ENCODE measurements around the gene TLCD3A.
"Not testable (repeated sequence)": the region's sequence is repeated elsewhere in the genome, so short reads cannot be mapped to it uniquely, and the experiment has no call there.

The TLCD3A gene

DNA sequence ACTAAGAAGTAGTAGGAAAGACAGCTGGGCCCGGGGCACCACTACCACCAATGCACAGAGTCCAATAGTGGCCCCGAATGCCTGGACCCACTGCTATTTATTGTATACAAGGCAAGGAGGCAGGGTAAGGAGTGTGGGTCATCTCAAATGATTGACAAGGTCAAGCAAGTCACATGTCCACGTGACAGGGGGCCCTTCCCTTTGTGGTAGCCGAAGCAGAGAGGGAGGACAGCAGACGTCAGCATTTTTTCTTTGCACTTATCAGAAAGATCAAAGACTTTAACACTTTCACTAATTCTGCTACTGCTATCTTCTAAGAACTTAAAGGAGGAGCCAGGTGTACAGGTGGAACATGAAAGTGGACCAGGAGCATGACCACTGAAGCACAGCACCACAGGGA, 24.3 kb upstream of the TLCD3A start:
- no peak for DNase-seq (ENCODE audit: low spot score)

- DNase-seq (ENCODE audit: low spot score): no peak
These were observed 14.3 kb upstream of the TLCD3A start for GRCh38 chr17:718075-718474.

GRCh38 chr17:720706-721539, 11.5 kb upstream of the TLCD3A start:
- no peak for DNase-seq (ENCODE audit: low spot score)

DNA sequence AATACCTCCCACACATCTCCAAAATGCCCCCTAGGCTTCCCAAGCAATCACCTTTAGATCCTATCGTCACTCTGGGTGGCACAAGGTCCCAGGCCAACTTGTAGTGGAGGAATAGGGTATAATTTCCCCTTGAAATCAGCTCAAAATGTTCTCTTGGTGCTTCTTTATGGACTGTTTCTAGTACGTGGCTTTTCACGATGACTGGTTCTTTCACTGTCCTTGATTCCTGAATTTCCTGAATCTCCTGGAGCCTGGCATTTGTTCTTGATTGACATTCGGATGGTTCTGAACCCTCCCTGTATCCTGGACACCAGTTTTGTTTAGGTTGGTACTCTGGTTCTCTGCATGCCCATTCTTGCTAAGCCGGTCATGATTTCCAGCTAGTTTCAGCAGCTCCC, 10.9 kb upstream of the TLCD3A start:
- no peak for DNase-seq (ENCODE audit: low spot score)

DNA sequence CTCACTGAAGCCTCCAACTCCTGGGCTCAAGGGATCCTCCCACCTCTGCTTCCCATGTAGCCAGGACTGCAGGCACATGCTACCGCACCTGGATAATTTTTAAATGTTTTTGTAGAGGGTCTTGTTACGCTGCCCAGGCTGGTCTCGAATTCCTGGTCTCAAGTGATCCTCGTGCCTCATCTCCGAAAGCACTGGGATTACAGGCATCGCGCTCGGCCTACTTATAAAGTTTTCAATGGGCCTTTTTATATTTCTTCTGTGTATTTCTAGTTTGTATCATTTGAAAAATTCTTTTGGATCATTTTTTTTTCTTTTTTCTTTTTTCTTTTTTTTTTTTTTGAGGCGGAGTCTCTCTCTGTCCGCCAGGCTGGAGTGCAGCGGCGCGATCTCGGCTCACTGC, 7.3 kb upstream of the TLCD3A start:
- no peak for DNase-seq (ENCODE audit: low spot score)

DNA sequence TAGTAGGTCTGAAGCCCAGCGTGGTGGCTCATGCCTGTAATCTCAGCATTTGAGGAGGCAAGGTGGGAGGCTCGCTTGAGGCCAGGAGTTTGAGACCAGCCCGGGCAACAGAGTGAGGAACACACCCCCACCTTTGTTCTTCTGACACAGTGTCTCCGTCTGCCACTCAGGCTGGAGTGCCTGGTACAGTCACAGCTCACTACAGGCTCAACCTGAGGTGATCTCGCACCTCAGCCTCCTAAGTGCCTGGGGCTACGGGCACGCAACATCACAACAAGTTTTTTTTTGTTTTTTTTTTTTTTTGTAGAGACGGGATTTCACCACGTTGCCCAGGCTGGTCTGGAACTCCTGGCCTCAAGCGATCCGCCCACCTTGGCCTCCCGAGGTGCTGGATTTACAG, 6.7 kb upstream of the TLCD3A start:
- DNase-seq (ENCODE audit: low spot score): no peak

DNA sequence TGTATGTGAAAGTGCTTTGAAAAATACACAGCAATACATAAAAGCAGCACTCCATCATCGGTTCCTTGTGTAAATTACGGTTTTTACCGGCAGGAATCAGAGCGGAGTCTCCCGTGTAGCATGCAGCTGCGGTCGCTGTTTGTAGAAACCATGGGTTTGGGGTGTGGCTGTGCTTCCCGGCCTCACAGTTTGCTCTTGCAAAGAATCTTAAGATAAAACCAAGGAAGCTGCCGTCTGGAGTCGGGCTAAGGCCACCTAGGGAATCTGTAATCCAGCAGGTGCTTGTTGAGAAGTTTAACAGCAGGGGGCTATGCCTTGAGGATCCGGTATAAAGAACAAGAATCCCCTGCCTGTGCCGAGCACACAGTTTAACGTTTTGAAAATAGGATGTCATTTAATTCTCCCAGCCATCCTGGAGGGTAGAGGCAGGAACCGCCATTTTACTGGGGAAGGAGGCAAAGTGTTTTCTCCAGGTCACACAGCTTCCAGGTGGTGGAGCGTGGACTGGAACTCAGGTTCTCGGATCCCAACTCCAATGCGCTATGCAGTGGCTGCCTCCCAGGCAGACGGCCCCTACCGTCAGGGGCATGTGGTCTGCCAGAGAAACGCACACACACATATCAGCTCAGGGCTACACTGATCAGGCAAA, 6.0 kb upstream of the TLCD3A start:
- no peak for DNase-seq (ENCODE audit: low spot score)

GRCh38 chr17:728911-729310, 3.5 kb upstream of the TLCD3A start:
- DNase-seq (ENCODE audit: low spot score): no peak

DNA sequence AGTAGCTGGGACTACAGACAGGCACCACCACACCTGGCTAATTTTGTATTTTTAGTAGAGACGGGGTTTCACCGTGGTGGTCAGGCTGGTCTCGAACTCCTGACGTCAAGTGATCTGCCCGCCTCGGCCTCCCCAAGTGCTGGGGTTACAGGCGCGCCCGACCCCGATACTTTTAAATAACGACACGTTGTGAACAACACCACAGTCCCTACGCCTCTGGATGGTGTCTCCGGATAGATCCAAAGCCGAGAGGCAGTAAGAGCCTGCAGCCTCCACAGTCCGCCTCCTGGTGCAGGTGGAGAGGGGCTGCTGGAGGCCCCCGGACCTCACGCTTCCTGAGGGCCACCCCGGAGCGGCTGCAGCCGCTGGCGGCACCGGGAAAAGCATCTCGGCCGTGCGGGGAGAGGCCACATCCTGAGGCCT, 741 bp upstream of the TLCD3A start:
- no peak for DNase-seq (ENCODE audit: low spot score)

DNA sequence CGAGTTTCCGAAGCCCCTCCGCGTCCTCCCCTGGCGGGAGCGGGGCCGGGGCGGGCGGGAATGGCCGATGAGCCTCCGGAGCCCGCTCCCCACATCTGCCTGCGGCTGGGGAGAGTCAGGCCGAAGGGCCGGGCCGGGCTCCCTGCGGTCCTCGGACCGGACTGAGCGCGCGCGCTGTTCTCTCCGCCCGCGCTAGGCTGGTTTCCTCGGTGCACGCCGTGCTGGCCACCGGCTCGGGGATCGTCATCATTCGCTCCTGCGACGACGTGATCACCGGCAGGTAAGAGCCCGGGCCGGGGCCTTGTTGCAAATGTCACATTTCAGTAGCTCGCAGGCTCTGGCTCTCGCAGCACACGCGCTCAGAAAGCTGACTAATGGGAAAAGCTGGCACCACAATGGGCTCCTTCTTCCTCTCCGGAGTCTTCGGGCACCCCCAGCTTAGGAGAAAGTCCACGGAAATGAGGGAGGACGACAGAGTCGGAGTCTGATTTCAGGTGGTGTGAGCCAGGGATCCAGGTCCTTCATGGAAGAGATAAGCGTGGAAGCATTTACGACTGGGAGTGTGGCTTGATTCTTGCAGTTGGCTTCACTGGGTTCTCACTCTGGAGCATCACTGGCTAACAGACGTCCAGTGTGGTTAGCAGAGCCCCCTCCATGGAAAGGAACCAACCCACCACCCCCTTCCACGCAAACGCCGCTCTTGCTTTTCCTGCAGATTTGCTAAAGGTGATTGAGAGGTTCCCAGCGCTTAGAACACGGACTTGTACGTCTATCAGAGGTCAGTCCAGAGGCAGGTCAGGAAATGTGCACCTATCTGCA, 715 bp downstream of the TLCD3A start:
- DNase-seq (ENCODE audit: low spot score): no peak

GRCh38 chr17:733743-734142, 1.3 kb downstream of the TLCD3A start:
- no peak for DNase-seq (ENCODE audit: low spot score)

DNA sequence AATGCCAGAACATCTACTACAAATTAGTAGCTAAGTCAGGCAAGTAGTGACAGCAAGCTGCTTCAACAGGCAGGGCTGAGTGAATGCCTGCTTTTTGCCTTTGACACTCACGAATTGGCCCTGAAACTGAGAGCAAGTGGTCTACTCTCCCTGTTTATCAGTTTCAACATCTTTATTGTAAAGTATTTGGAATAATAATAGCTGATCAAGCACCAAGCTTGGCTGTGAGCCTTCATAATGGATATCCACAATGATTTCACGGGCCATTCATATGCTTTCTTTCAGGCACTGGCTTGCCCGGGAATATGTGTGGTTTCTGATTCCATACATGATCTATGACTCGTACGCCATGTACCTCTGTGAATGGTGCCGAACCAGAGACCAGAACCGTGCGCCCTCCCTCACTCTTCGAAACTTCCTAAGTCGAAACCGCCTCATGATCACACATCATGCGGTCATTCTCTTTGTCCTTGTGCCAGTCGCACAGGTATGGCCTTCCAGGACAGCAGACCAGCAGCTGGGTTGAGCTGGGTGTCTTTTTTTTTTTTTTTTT, 5.2 kb downstream of the TLCD3A start:
- DNase-seq (ENCODE audit: low spot score): no peak

DNA sequence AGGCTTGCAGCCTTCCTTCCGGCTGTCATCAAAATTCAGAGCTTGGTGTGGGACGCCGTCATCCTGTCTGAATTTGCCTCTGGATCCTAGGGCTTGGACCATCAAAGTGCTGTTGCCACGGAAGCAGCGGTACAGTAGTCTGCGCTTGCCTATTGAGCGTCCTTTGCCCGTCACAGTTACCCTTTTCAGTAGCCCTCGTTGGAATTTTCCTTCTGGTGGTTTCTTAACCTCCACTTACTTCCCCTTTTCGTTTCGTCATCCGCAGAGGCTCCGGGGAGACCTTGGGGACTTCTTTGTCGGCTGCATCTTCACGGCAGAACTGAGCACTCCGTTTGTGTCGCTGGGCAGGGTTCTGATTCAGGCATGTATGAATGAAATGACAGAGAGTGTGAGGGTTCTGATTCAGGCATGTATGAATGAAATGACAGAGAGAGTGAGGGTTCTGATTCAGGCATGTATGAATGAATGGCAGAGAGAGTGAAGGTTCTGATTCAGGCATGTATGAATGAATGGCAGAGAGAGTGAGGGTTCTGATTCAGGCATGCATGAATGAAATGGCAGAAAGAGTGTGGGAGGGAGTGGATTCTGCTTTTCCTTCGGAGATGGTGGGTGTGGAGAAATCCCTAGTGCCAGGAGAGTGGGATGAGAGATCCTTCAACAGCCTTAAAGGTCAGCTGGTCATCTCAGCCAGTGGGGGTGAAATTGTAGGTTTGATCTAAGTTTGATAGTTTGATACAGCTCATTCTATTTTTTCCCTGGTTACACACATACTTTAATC, 8.0 kb downstream of the TLCD3A start:
- peak; percentile 7 for DNase-seq (ENCODE audit: low spot score)

DNA sequence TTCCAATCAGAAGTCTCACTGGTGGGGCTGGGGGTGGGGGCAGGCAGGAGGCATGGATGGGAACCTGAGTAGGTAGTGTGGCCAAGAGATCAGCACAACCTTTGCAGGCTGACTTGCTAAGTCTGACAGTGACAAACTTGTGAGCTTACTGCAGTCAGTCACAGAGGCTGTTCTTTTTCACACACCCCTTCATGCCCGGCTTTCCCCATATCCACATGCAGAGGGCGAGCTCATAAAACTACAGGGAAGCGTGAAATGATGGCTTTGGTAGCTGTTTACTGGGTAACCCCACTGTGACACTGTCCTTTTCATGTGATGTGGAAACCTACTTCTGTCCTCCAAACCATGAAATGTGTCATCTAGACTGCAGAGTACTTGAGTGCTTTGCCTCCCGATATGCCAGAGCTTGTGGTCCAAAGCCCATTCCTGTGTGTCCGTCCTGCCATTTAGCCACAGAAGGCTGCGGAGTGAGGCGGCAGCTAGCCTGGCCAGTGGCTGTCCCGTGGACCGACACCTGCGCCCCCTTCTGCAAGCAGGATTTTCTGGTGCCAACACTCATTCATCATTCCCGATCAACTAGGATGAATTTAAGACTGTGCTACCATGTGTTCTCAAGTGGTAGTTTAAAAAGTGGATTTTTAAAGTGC, 9.9 kb downstream of the TLCD3A start:
- DNase-seq (ENCODE audit: low spot score): no peak

- no peak for DNase-seq (ENCODE audit: low spot score)
These were observed 10.7 kb downstream of the TLCD3A start for GRCh38 chr17:743139-743538.

DNA sequence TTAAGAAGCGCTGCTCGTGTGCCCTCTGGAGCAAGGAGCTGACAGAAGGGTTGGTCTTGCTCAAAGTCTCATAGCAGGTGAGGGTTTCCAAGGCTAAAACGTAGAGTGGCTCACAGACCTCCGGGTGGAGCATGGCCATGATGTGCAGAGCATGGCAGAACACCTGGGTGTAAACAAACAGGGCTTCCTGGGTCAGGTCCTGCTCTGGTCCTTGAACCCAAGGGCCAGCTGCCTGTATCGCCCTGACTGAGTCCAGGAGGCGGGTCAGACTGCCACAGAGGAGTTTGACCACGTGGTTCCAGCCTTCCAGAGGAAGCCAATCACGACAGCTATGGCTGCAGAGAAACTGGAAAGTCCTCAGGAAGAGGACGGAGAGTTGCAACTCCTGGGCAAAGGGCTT, 12.5 kb downstream of the TLCD3A start:
- no peak for DNase-seq (ENCODE audit: low spot score)

DNA sequence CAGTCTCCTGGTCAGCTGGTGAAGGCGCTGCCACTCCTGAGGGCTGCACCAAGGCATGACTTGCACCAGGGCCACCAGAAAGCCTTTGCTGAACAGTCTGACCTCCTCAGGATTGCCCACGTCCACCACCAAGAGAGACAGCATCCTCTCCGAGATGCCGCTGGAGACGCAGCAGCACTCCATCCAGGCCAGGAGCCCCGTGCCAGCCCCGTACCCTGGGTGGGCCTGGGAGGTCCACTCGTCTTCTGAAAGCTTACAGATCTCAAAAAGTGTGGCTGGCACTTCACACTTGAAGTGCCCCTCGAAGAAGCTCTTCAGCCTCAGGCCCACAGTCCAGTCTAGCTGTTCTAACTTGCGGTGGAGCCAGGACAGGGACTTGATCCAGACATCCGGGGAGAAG, 13.0 kb downstream of the TLCD3A start:
- DNase-seq (ENCODE audit: low spot score): no peak

DNA sequence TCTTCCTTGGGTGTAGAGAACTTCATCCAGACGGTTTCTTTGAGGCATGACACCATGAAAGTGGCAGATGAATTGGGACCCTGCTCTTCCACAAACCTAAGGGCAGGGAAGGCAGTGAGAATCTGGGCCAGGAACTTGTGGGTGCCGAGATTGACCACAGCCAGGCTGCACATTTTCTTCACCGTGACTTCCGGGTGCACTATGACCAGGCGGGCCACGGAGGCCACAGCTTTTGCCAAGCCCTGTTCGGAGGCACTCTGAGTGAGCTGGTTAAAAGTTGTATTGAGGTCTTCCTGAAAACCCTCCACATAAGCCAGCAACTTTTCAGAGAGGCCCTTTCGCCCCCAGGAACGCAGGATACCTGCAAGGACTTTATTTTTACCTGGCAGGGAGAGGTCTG, 13.8 kb downstream of the TLCD3A start:
- DNase-seq (ENCODE audit: low spot score): no peak

DNA sequence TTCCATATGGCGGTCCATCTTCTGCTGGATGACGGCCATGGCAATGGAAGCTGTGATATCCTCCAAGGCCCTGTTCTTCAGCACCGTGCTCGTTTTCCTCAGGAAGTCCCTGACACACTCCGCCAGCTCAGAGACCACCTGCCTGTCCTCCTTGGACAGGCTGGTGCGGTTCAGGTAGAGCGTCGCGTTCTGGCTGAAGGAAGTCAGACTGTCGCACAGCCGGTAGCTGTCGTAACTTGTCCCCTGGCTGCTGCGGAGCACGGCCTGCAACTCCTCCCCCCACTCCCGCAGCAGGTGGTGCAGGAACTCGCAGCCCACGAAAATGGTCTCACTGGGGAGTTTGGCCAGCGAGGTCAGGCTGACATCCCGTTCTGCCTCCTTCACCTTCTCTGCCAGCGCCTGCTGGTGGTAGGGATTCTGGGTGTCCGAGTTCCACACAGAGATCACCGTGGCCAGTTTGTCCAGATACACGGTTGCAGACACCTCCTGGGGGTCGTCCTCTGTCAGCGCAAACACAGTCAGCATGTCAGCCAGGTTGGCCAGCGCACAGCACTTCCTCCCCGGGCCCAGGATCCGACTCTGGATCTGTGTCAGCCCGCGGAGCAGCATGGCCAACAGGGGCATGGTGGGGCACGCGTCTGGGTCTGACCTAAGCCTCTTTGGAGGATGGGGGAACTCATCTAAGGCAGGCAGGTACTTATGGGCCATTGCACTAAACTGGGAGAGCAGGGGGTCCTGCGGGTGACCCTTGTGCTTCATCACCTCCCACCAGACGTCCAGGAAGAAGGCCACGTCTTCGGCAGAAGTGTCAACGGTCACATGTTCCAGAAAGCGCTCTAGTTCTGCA, 14.6 kb downstream of the TLCD3A start:
- DNase-seq (ENCODE audit: low spot score): no peak

GRCh38 chr17:748604-749003, 16.2 kb downstream of the TLCD3A start:
- not testable (repeated sequence) for DNase-seq (ENCODE audit: low spot score)
